ENCODE results near the gene NUDT19.

NUDT19 gene

GRCh38 chr19:32674931-32675719 is 16.5 kb upstream of the NUDT19 start, which contains the start of gene ANKRD27:
ANKRD27 (minus strand) TSS chr19:32675180; CDS start chr19:32659015, 16,165 bp downstream.
- peak; percentile 98 for DNase-seq (ENCODE audit: low read depth)
- no peak for TF ChIP-seq CTCF (conservative IDR thresholded peaks at IDR 0.05; ENCODE audit: low read depth, low read length)
- peak within 1 kb of the TSS; percentile 96 for H3K4me3 ChIP-seq (ENCODE audit: low read depth, low read length)

- H3K4me3 ChIP-seq (ENCODE audit: low read depth, low read length), result peak within 1 kb of the TSS; percentile 96
- no peak for TF ChIP-seq CTCF (conservative IDR thresholded peaks at IDR 0.05; ENCODE audit: low read depth, low read length)
- DNase-seq (ENCODE audit: low read depth), result peak; percentile 66
Observed at GRCh38 chr19:32675720-32676185, 15.9 kb upstream of the NUDT19 start, which contains the start of gene RGS9BP. RGS9BP (plus strand) TSS chr19:32675848; CDS start chr19:32676264, 416 bp downstream.

GRCh38 chr19:32676186-32676894 is 15.3 kb upstream of the NUDT19 start:
- DNase-seq (ENCODE audit: low read depth), result no peak
- peak overlapping the region; percentile 79 for H3K4me3 ChIP-seq (ENCODE audit: low read depth, low read length)
- no peak for TF ChIP-seq CTCF (conservative IDR thresholded peaks at IDR 0.05; ENCODE audit: low read depth, low read length)

- DNase-seq (ENCODE audit: low read depth), result no peak
- no peak overlapping the region for H3K4me3 ChIP-seq (ENCODE audit: low read depth, low read length)
- no peak for TF ChIP-seq CTCF (conservative IDR thresholded peaks at IDR 0.05; ENCODE audit: low read depth, low read length)
Observed at GRCh38 chr19:32676895-32677359, 14.7 kb upstream of the NUDT19 start.

- H3K4me3 ChIP-seq (ENCODE audit: low read depth, low read length), result no peak overlapping the region
- no peak for DNase-seq (ENCODE audit: low read depth)
- TF ChIP-seq CTCF (conservative IDR thresholded peaks at IDR 0.05; ENCODE audit: low read depth, low read length), result peak; percentile 12
Observed at GRCh38 chr19:32677657-32678056, 14.0 kb upstream of the NUDT19 start.

- DNase-seq (ENCODE audit: low read depth), result no peak
- TF ChIP-seq CTCF (conservative IDR thresholded peaks at IDR 0.05; ENCODE audit: low read depth, low read length), result no peak
- no peak overlapping the region for H3K4me3 ChIP-seq (ENCODE audit: low read depth, low read length)
Observed at GRCh38 chr19:32680986-32681385, 10.6 kb upstream of the NUDT19 start.

All from choroid plexus epithelial cell (primary cell).